ENCODE data around the gene RGS9BP.

- TF ChIP-seq POLR2A (IDR thresholded peaks at IDR 0.05) (no peak), CTCF (IDR thresholded peaks at IDR 0.05) (no peak)
Observed at GRCh38 chr19:32651729-32652140, 23.9 kb upstream of the RGS9BP start.
